Stimulated activated naive CD8-positive, alpha-beta T cell treated with anti-CD3 and anti-CD28 coated beads, Interleukin-15, Interleukin-2, amounts not matched to agents 100 U/mL and 50 U/mL, for 24 hours (primary cell): ENCODE measurements around the gene UBL5.
A peak's percentile ranks its signal among the peaks of the same experiment; 100 is the strongest.
"Not testable (repeated sequence)": the region's sequence is repeated elsewhere in the genome, so short reads cannot be mapped to it uniquely, and the experiment has no call there.

Experiments
- ATAC-seq: fragments of 150-1000 bp; cut with Tn5 transposase; one replicate; pipeline ENCODE4 v1.10.0; 2021
- DNase-seq: peaks from one replicate; pipeline ENCODE4 v3.0.0; 2021

UBL5 gene

GRCh38 chr19:9827289-9828238 is at the start of gene UBL5:
UBL5 (plus strand) TSS chr19:9827918; CDS start chr19:9828338, 420 bp downstream.
- ATAC-seq (peak; percentile 99), DNase-seq (peak; percentile 91)

- ATAC-seq, result no peak
- no peak for DNase-seq
Observed at GRCh38 chr19:9782338-9782737, 45.4 kb upstream of the UBL5 start.

- not testable (repeated sequence) for DNase-seq, ATAC-seq
Observed at GRCh38 chr19:9784163-9784496, 43.6 kb upstream of the UBL5 start.

- peak; percentile 82 for ATAC-seq
- peak; percentile 99 for DNase-seq
Observed at GRCh38 chr19:9785367-9786331, 42.1 kb upstream of the UBL5 start.

GRCh38 chr19:9786342-9786741 is 41.4 kb upstream of the UBL5 start:
- ATAC-seq, result no peak
- no peak for DNase-seq

GRCh38 chr19:9786819-9787218 is 40.9 kb upstream of the UBL5 start:
- DNase-seq (no peak), ATAC-seq (no peak)

- not testable (repeated sequence) for DNase-seq, ATAC-seq
Observed at GRCh38 chr19:9788604-9789003, 39.1 kb upstream of the UBL5 start.

GRCh38 chr19:9789066-9789465 is 38.7 kb upstream of the UBL5 start:
- no peak for ATAC-seq
- no peak for DNase-seq

GRCh38 chr19:9789579-9789978 is 38.1 kb upstream of the UBL5 start:
- ATAC-seq, result not testable (repeated sequence)

GRCh38 chr19:9791073-9791367 is 36.7 kb upstream of the UBL5 start:
- ATAC-seq, DNase-seq: not testable (repeated sequence)

More at GRCh38 chr19:9789579-9789978, 38.1 kb upstream of the UBL5 start:
- not testable (repeated sequence) for DNase-seq

- DNase-seq, result peak; percentile 93
- peak; percentile 65 for ATAC-seq
Observed at GRCh38 chr19:9791552-9792205, 36.0 kb upstream of the UBL5 start.

- peak; percentile 72 for ATAC-seq
- DNase-seq, result peak; percentile 91
Observed at GRCh38 chr19:9792206-9793070, 35.3 kb upstream of the UBL5 start.

GRCh38 chr19:9793071-9793591 is 34.6 kb upstream of the UBL5 start:
- DNase-seq, result peak; percentile 70
- no peak for ATAC-seq

GRCh38 chr19:9796113-9796773 is 31.5 kb upstream of the UBL5 start:
- DNase-seq, result peak; percentile 78
- peak; percentile 51 for ATAC-seq

GRCh38 chr19:9797871-9798270 is 29.8 kb upstream of the UBL5 start:
- ATAC-seq (no peak), DNase-seq (no peak)

GRCh38 chr19:9799162-9799561 is 28.6 kb upstream of the UBL5 start:
- DNase-seq (no peak), ATAC-seq (no peak)

GRCh38 chr19:9801976-9802375 is 25.7 kb upstream of the UBL5 start:
- DNase-seq, result no peak

GRCh38 chr19:9806803-9807202 is 20.9 kb upstream of the UBL5 start:
- DNase-seq (no peak), ATAC-seq (no peak)

More at GRCh38 chr19:9801976-9802375, 25.7 kb upstream of the UBL5 start:
- ATAC-seq, result no peak

- DNase-seq, result no peak
- ATAC-seq, result no peak
Observed at GRCh38 chr19:9808855-9809824, 18.6 kb upstream of the UBL5 start.
